Ovary (tissue), 9 donors: ENCODE measurements around the gene IL6R. TPM values are rescaled to one million over a fixed set of nuclear protein-coding genes. Genes with fewer than 3 reads are reported as not detected.

Source experiments
- DNase-seq, 5 donors: peaks; one replicate each; pipeline ENCODE4 v3.0.0-alpha.2; 2019 to 2020
- H3K27ac ChIP-seq, 2 donors: fragments of 200-600 bp; one replicate each; pipeline versions ENCODE4 v1.5.1 to v1.8.0; 2019 to 2022
- H3K27me3 ChIP-seq: fragments of 200-600 bp; one replicate; pipeline ENCODE4 v1.8.0; 2022
- H3K36me3 ChIP-seq: fragments of 200-600 bp; sonication (generic); one replicate; pipeline ENCODE4 v1.5.1; 2019
- H3K4me1 ChIP-seq: one replicate; pipeline ENCODE4 v1.8.1; 2013; ENCODE audit warnings: mild to moderate bottlenecking, moderate library complexity; ENCODE audit not compliant: insufficient read depth
- H3K4me3 ChIP-seq: fragments of 200-600 bp; sonication (generic); one replicate; pipeline ENCODE4 v1.5.1; 2017
- H3K9me3 ChIP-seq, 2 donors: fragments of 200-600 bp in 1 of 2; sonication (generic) in 1 of 2; one replicate each; pipeline versions ENCODE4 v1.5.1 to v1.8.1; 2013 to 2019; ENCODE audit warnings: mild to moderate bottlenecking in 1 of 2, moderate library complexity in 1 of 2
- CTCF ChIP-seq, 3 donors: fragments of 450-650 bp in 2 of 3; fragments of 200-600 bp in 1 of 3; IDR thresholded peaks; one replicate each; pipeline versions ENCODE4 v1.5.1 to v1.8.0; 2016 to 2022; ENCODE audit warnings: antibody characterized with exemption in 3 of 3, mild to moderate bottlenecking in 1 of 3
- EP300 ChIP-seq: sonication (generic); formaldehyde crosslinking; IDR thresholded peaks from one replicate; pipeline ENCODE4 v1.6.1; 2017; ENCODE audit warnings: antibody characterized with exemption
- POLR2A ChIP-seq: fragments of 450-650 bp; IDR thresholded peaks from one replicate; pipeline ENCODE4 v1.6.1; 2017; ENCODE audit warnings: antibody characterized with exemption, mild to moderate bottlenecking, moderate library complexity
- WGBS, 3 donors: extraction: QIAGEN DNeasy Blood & Tissue Kit in 1 of 3; methylation state at CpG; one replicate each; pipeline versions ENCODE4 v1.1.5 to v1.1.7; 2013 to 2017; 5-methylcytosine and 5-hydroxymethylcytosine counted together
- intact Hi-C, 4 donors: fragments of 100-400 bp; cut with DNase I; formaldehyde crosslinking; loops; one replicate each; pipeline versions ENCODE4 v1.11.0 to v1.15.1; 2022 to 2023
- polyA plus RNA-seq, 2 donors: library from polyadenylated mRNA; stranded (reverse); fragments of 200-250 nt in 1 of 2; fragments of 350-450 nt in 1 of 2; fragmentation: Illumina TruSeq in 1 of 2; extraction: RNeasy Lipid Tissue Mini Kit (QIAGEN cat#74804) in 1 of 2; gene quantifications; one replicate each; pipeline ENCODE4 v1.2.3, GENCODE V29; 2013 to 2014
- total RNA-seq, 7 donors: library from RNA; depleted of rRNA in 2 of 7; stranded (reverse); fragments of >200 nt in 2 of 7; fragmentation: NEBNext Ultra II Directional in 3 of 7; extraction: Animal tissue kit (Norgen Biotek cat#: 25700) in 3 of 7; gene quantifications; one replicate each; pipeline versions ENCODE4 v1.1.0 to v1.2.4, GENCODE V29; 2016 to 2023
- donor health status: DM: no; HTN: no; CAD: no; lungs with moderate emphysema.
- donor health status: DM: no; HTN: no; CAD: no.
- donor health status: Bipolar disorder and iron deficiency.
- donor health status: DM: yes; HTN: yes; CAD: no.
- donor health status: DM: no; HTN: no; CAD: no.
- donor health status: DM: yes; HTN: yes; CAD: no.

IL6R gene
- total and polyA plus RNA-seq, 9 donors = 6.5 to 37.0 (median 12.2) TPM

- H3K4me1 ChIP-seq = peaks cover 4% of the 10 kb centered on the region
- H3K36me3 ChIP-seq = no peaks in the 10 kb centered on the region
- WGBS, 3 donors = 94 to 95% (median 94%) methylated on average over 10 of the region's 10 CpGs
- H3K4me3 ChIP-seq = no peak overlapping the region
- H3K27me3 ChIP-seq = no peaks in the 10 kb centered on the region
- intact Hi-C loops = loop anchor here in 2 of 4 donors (10.0 kb wide), 2 partner anchors 65 to 405 kb away; partner anchors contain the start of genes IL6R (in 2 of the 2) and KCNN3 (in 2 of the 2)
- no peak overlapping the region for H3K27ac ChIP-seq
- no peaks in the 10 kb centered on the region for H3K9me3 ChIP-seq
- no peak for TF ChIP-seq EP300
- no peak for TF ChIP-seq CTCF (IDR thresholded peaks at IDR 0.05)
- no peak for TF ChIP-seq POLR2A
- no peak for DNase-seq
Observed at GRCh38 chr1:154469844-154470560, 64.9 kb downstream of the IL6R start.

- Histone ChIP-seq H3K4me1 (peaks cover 4% of the 10 kb centered on the region), H3K4me3 (no peak overlapping the region), H3K9me3 (no peaks in the 10 kb centered on the region), H3K27ac (no peak overlapping the region), H3K27me3 (no peaks in the 10 kb centered on the region), H3K36me3 (no peaks in the 10 kb centered on the region)
- intact Hi-C loops = loop anchor here in 2 of 4 donors (10.0 kb wide), 1 partner anchor 403 kb away; the partner anchor contains the start of gene KCNN3 (in 2 of the 2)
- DNase-seq = no peak
- WGBS, 3 donors = 86 to 95% (median 93%) methylated on average over 2 of the region's 2 CpGs
- TF ChIP-seq CTCF (IDR thresholded peaks at IDR 0.05) = no peak
- no peak for TF ChIP-seq POLR2A
- no peak for TF ChIP-seq EP300
Observed at GRCh38 chr1:154471304-154471703, 66.2 kb downstream of the IL6R start.

- Histone ChIP-seq H3K4me3 (no peak overlapping the region), H3K4me1 (no peaks in the 10 kb centered on the region), H3K27ac (no peak overlapping the region), H3K27me3 (no peaks in the 10 kb centered on the region), H3K9me3 (no peaks in the 10 kb centered on the region), H3K36me3 (no peaks in the 10 kb centered on the region)
- TF ChIP-seq CTCF (IDR thresholded peaks at IDR 0.05) (no peak), POLR2A (no peak), EP300 (no peak)
- intact Hi-C loops = loop anchor here in 2 of 4 donors (10.0 kb wide), 1 partner anchor 400 kb away; the partner anchor contains the start of gene KCNN3 (in 2 of the 2)
- DNase-seq = no peak
- 28 to 46% (median 35%) methylated on average over 3 of the region's 3 CpGs for WGBS, 3 donors
Observed at GRCh38 chr1:154474802-154475201, 69.7 kb downstream of the IL6R start.

- 92 to 100% (median 95%) methylated on average over 1 of the region's 1 CpG for WGBS, 3 donors
- no peaks in the 10 kb centered on the region for H3K36me3 ChIP-seq
- no peaks in the 10 kb centered on the region for H3K9me3 ChIP-seq
- no peak for DNase-seq
- intact Hi-C loops = loop anchor here in 2 of 4 donors (10.0 kb wide), 1 partner anchor 398 kb away; the partner anchor contains the start of gene KCNN3 (in 2 of the 2)
- no peak overlapping the region for H3K4me3 ChIP-seq
- H3K4me1 ChIP-seq = no peaks in the 10 kb centered on the region
- TF ChIP-seq CTCF (IDR thresholded peaks at IDR 0.05) (no peak), EP300 (no peak)
- H3K27ac ChIP-seq = no peak overlapping the region
- H3K27me3 ChIP-seq = no peaks in the 10 kb centered on the region
Observed at GRCh38 chr1:154476791-154477190, 71.6 kb downstream of the IL6R start.
